ENCODE results near the gene CENPL.

Gene CENPL

GRCh38 chr1:173753830-173754229 is 70.9 kb downstream of the CENPL start:
- DNase-seq (ENCODE audit: low read depth) = no peak

Data from activated T-cell treated with anti-CD3 and anti-CD28 coated beads for 24 hours (primary cell).